Esophagus squamous epithelium (tissue), 5 donors: ENCODE data around the gene BABAM2. TPM values are rescaled to one million over a fixed set of nuclear protein-coding genes. Genes with fewer than 3 reads are reported as not detected.

ENCODE experiments used
- DNase-seq: peaks from one replicate; lab custom pipeline; 2025; lab: John Stamatoyannopoulos, UW
- H3K27ac ChIP-seq, 4 donors: fragments of 200-600 bp; sonication (generic); one replicate each; pipeline ENCODE4 v1.5.1; 2016 to 2019; ENCODE audit warnings: mild to moderate bottlenecking in 1 of 4
- H3K27me3 ChIP-seq, 4 donors: fragments of 200-600 bp; sonication (generic); 1 replicate in 3 of 4; 2 replicates in 1 of 4; pipeline versions ENCODE4 v1.5.1 to v1.6.0; 2017 to 2021; ENCODE audit warnings: antibody characterized with exemption in 1 of 4
- H3K36me3 ChIP-seq, 3 donors: fragments of 200-600 bp; sonication (generic); one replicate each; pipeline ENCODE4 v1.5.1; 2016 to 2019
- H3K4me1 ChIP-seq, 3 donors: fragments of 200-600 bp; sonication (generic); one replicate each; pipeline ENCODE4 v1.5.1; 2017 to 2019
- H3K4me3 ChIP-seq, 4 donors: fragments of 200-600 bp; sonication (generic); 1 replicate in 3 of 4; 2 replicates in 1 of 4; pipeline ENCODE4 v1.5.1; 2016 to 2019; ENCODE audit warnings: mild to moderate bottlenecking in 2 of 4, moderate library complexity in 1 of 4
- H3K9me3 ChIP-seq, 3 donors: fragments of 200-600 bp; sonication (generic); one replicate each; pipeline ENCODE4 v1.5.1; 2016 to 2019
- POLR2A ChIP-seq, 4 donors: fragments of 450-650 bp; IDR thresholded peaks; one replicate each; pipeline ENCODE4 v1.6.1; 2017; ENCODE audit warnings: antibody characterized with exemption in 4 of 4, mild to moderate bottlenecking in 4 of 4, moderate library complexity in 3 of 4
- WGBS, 2 donors: methylation state at CpG; one replicate each; pipeline ENCODE4 v1.1.5; 2018; 5-methylcytosine and 5-hydroxymethylcytosine counted together
- intact Hi-C: fragments of 100-400 bp; cut with DNase I; formaldehyde crosslinking; loops from one replicate; pipeline ENCODE4 v1.15.0; 2022
- total RNA-seq, 4 donors: library from RNA; depleted of rRNA; stranded (reverse); fragments of >200 nt; gene quantifications; one replicate each; pipeline ENCODE4 v1.1.0, GENCODE V29; 2016
- TF ChIP-seq, protein P1 (sequence below), 6 experiments: fragments of 450-650 bp in 4 of 6; fragments of 200-600 bp in 2 of 6; sonication (generic) in 2 of 6; IDR thresholded peaks; one replicate each; pipeline ENCODE4 v1.5.1; 2016 to 2019; ENCODE audit warnings: antibody characterized with exemption in 6 of 6, mild to moderate bottlenecking in 4 of 6, moderate library complexity in 4 of 6
- donor health status: DM: yes; HTN: yes; CAD: no.

The BABAM2 gene
- total RNA-seq, 4 donors from 2014 or later = 16.6 to 28.3 (median 24.3) TPM

DNA sequence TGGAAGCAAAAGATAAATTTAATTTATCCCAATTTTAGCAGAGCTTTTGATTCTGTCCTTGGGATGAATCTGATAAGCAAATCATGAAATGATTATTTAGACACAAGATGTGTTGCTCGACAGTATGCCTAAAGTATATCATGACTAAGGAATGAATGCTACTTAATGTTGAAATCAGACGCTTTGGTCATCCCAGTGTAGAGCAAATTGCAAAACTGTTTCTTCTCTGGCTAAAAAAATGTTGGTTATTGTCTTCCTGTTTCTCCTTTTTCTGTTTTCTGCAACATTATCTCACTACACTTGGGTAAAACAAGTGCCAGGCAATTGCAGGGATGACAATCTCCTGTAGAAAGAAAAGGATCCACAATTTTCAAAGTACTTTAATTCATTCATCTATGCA is 66.4 kb downstream of the BABAM2 start:
- Histone ChIP-seq H3K4me3 (no peak overlapping the region), H3K27me3 (no peaks in the 10 kb centered on the region), H3K27ac (peak overlapping the region in 1 of 4 donors; percentile 73), H3K4me1 (peaks cover 16 to 78% (median 46%) of the 10 kb centered on the region in 3 donors), H3K36me3 (no peaks in the 10 kb centered on the region), H3K9me3 (no peaks in the 10 kb centered on the region)
- intact Hi-C loops = loop anchor here (10.0 kb wide), 1 partner anchor 438 kb away; the partner anchor contains the start of gene FOSL2
- 27 to 49% methylated on average over 2 of the region's 2 CpGs for WGBS, 2 donors
- DNase-seq = no peak
- no peak for TF ChIP-seq POLR2A (IDR thresholded peaks at IDR 0.05)
- TF ChIP-seq, protein P1, sequence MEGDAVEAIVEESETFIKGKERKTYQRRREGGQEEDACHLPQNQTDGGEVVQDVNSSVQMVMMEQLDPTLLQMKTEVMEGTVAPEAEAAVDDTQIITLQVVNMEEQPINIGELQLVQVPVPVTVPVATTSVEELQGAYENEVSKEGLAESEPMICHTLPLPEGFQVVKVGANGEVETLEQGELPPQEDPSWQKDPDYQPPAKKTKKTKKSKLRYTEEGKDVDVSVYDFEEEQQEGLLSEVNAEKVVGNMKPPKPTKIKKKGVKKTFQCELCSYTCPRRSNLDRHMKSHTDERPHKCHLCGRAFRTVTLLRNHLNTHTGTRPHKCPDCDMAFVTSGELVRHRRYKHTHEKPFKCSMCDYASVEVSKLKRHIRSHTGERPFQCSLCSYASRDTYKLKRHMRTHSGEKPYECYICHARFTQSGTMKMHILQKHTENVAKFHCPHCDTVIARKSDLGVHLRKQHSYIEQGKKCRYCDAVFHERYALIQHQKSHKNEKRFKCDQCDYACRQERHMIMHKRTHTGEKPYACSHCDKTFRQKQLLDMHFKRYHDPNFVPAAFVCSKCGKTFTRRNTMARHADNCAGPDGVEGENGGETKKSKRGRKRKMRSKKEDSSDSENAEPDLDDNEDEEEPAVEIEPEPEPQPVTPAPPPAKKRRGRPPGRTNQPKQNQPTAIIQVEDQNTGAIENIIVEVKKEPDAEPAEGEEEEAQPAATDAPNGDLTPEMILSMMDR (IDR thresholded peaks at IDR 0.05) = no peak

DNA sequence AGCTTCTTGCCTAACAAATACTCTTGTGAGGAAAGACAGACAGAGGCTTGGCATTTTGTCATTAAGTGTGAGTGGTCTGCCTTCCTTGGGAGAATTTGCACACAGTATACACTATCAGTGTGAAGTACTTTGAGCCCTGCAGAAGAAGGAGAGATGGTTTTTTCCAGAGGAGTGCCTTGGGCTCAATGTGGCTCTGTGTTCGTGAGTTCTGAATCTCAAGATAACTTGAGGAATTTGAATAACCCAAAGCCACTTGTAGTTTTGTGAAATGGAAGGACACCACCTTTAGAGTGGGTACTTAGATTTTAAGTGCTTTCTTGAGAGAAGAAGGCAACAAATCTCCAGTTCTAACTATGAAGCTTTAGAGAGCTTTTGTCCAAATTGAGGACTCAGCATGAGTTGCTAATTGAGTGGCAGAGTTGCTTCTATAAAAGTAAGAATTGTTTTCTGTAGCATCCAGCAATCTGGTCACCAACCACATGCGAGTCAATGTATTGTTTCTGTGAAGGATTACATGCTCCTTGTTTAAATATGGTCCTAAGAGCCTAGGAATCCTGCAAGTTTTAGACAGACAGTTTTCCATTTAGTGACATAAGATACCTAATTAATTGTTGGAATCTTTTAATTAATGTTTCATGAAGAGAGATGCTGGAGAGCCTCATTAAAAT is 68.3 kb downstream of the BABAM2 start:
- Histone ChIP-seq H3K4me1 (peaks cover 16 to 65% (median 47%) of the 10 kb centered on the region in 3 donors), H3K4me3 (no peak overlapping the region), H3K36me3 (no peaks in the 10 kb centered on the region), H3K9me3 (no peaks in the 10 kb centered on the region), H3K27ac (peak overlapping the region in 2 of 4 donors; percentile 29 to 40), H3K27me3 (no peaks in the 10 kb centered on the region)
- no peak for DNase-seq
- intact Hi-C loops = loop anchor here (10.0 kb wide), 1 partner anchor 436 kb away; the partner anchor contains the start of gene FOSL2
- TF ChIP-seq POLR2A (IDR thresholded peaks at IDR 0.05) = no peak
- TF ChIP-seq, protein P1 (IDR thresholded peaks at IDR 0.05) = no peak
- WGBS, 2 donors = 86 to 94% methylated on average over 2 of the region's 2 CpGs

DNA sequence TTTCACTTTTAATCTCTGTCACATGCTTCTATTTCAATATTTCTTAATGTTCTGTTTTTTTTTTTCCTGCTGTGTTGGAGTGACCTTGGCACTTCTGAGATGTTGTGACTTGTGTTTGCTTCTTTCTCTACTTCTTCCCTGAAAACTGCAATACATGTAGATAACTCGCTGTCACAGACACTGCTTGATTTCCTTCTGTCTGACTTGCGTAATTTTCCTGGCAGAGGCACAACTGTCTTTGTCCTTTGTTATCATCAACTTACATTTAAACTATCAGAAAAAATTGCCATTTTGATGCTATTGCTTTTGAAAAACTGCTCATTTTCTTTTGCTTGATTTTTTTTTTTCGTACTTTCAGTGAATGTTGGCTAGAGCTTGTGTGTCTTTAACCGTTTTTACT is 69.0 kb downstream of the BABAM2 start:
- DNase-seq = no peak
- TF ChIP-seq POLR2A (IDR thresholded peaks at IDR 0.05) = no peak
- TF ChIP-seq, protein P1 (IDR thresholded peaks at IDR 0.05) = no peak
- Histone ChIP-seq H3K4me3 (no peak overlapping the region), H3K9me3 (no peaks in the 10 kb centered on the region), H3K4me1 (peaks cover 13 to 59% (median 40%) of the 10 kb centered on the region in 3 donors), H3K27ac (peak overlapping the region in 2 of 4 donors; percentile 29 to 40), H3K27me3 (no peaks in the 10 kb centered on the region), H3K36me3 (no peaks in the 10 kb centered on the region)
- intact Hi-C loops = loop anchor here (10.0 kb wide), 1 partner anchor 435 kb away; the partner anchor contains the start of gene FOSL2
- WGBS, 2 donors = 29 to 42% methylated on average over 4 of the region's 4 CpGs

DNA sequence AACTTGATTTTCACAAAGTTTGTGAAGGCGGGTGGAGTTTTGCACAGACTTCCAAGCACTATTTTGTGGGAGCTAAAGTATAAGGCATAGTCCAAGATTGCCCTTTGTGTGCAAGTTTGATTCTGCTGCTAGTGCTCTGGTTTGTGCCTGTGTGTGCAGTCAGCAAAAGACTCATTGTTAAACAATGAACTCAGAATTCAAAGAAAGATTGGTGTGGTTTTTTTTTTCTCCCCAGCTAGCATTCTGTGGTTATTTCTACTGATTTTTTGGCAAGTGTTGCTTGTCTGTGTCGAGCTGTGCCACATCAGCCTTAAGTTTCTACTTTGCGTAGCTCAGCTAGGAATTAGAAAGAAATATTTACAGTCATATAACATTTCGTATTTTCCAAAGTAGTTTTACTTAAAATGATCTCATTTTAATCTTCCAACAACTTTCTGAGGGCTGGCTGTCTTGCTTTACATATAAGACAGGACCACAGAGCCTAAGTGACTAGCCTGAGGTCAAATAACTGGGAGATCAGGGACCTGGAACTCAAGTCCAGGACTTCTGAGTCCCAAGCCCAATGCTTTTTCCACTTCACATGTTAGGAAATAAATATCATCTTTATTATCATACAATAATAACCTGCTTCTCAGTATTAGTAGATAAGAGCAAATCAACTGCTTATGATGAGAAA is 69.8 kb downstream of the BABAM2 start:
- H3K36me3 ChIP-seq = no peaks in the 10 kb centered on the region
- DNase-seq = no peak
- intact Hi-C loops = no loop called here
- no peaks in the 10 kb centered on the region for H3K27me3 ChIP-seq
- H3K4me1 ChIP-seq = peaks cover 4 to 50% (median 31%) of the 10 kb centered on the region in 3 donors
- H3K4me3 ChIP-seq = no peak overlapping the region
- H3K27ac ChIP-seq = peak overlapping the region in 3 of 4 donors; percentile 0 to 42 (median 40)
- TF ChIP-seq, protein P1 (IDR thresholded peaks at IDR 0.05) = no peak
- no peak for TF ChIP-seq POLR2A (IDR thresholded peaks at IDR 0.05)
- WGBS, 2 donors = 42 to 57% methylated on average over 4 of the region's 4 CpGs
- no peaks in the 10 kb centered on the region for H3K9me3 ChIP-seq

DNA sequence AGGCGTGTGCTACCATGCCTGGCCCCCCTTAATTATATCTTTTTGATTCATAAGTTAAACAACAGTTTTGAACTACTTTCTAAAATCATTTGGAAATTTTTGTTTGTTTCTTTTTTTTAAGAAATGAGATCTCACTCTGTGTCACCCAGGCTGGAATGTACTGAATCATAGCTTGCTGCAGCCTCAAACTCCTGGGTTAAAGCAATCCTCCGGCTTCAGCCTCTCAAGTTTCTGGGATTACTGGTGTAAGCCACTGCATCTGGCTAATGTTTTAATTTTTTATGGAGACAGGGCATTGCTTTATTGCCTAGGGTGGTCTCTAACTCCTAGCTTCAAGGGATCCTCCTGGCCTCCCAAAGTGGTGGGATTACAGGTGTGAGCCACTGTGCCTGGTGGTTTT is 71.5 kb downstream of the BABAM2 start:
- TF ChIP-seq, protein P1 (IDR thresholded peaks at IDR 0.05) = no peak
- no peak for TF ChIP-seq POLR2A (IDR thresholded peaks at IDR 0.05)
- H3K27ac ChIP-seq = no peak overlapping the region
- H3K4me3 ChIP-seq = no peak overlapping the region
- H3K36me3 ChIP-seq = no peaks in the 10 kb centered on the region
- H3K4me1 ChIP-seq = peaks cover 0 to 46% (median 32%) of the 10 kb centered on the region in 3 donors
- intact Hi-C loops = no loop called here
- no peaks in the 10 kb centered on the region for H3K27me3 ChIP-seq
- DNase-seq = no peak
- 91 to 93% methylated on average over 2 of the region's 2 CpGs for WGBS, 2 donors
- no peaks in the 10 kb centered on the region for H3K9me3 ChIP-seq
